Brain microvascular endothelial cell (primary cell): ENCODE data around the gene LENEP.

Experiments
- DNase-seq: peaks from one replicate; pipeline ENCODE4 v3.0.0-alpha.2; 2020
- H3K27ac ChIP-seq: fragments of 250-450 bp; sonication (Bioruptor Pico); 2 replicates; pipeline ENCODE4 v1.5.1; 2020; ENCODE audit warnings: mild to moderate bottlenecking, moderate library complexity
- H3K27me3 ChIP-seq: fragments of 250-450 bp; sonication (Bioruptor Pico); replicated peaks from 2 replicates; pipeline ENCODE4 v1.5.1; 2020; ENCODE audit warnings: mild to moderate bottlenecking
- H3K36me3 ChIP-seq: fragments of 250-450 bp; sonication (Bioruptor Pico); replicated peaks from 2 replicates; pipeline ENCODE4 v1.5.1; 2020; ENCODE audit warnings: mild to moderate bottlenecking
- H3K4me3 ChIP-seq: 2 replicates; pipeline ENCODE4 v1.5.1; 2011; ENCODE audit warnings: low read depth, mild to moderate bottlenecking, control low read depth, low read length, moderate library complexity
- CTCF ChIP-seq: IDR thresholded peaks from 2 replicates; pipeline ENCODE4 v1.5.1; 2011; ENCODE audit warnings: low read depth, mild to moderate bottlenecking, moderate library complexity, low read length, control low read depth, inconsistent platforms; ENCODE audit errors: missing control alignments
- in situ Hi-C: cut with HindIII; loops from 2 replicates; pipeline ENCODE4 v1.10.0; 2017; ENCODE audit warnings: low sequenced_read_pairs, low pct_ligation_motif_present

LENEP gene

GRCh38 chr1:155022136-155022926 is 28.9 kb downstream of the LENEP start:
- no peak overlapping the region for H3K4me3 ChIP-seq
- DNase-seq, result no peak
- in situ Hi-C loops, result no loop called here
- H3K27ac ChIP-seq, result no peak overlapping the region
- H3K36me3 ChIP-seq, result no peaks in the 10 kb centered on the region
- TF ChIP-seq CTCF, result no peak
- no peaks in the 10 kb centered on the region for H3K27me3 ChIP-seq

- Histone ChIP-seq H3K36me3 (no peaks in the 10 kb centered on the region), H3K27ac (no peak overlapping the region), H3K4me3 (no peak overlapping the region), H3K27me3 (no peaks in the 10 kb centered on the region)
- no peak for TF ChIP-seq CTCF
- DNase-seq, result no peak
- in situ Hi-C loops, result no loop called here
Observed at GRCh38 chr1:155022927-155023236, 29.5 kb downstream of the LENEP start.

- DNase-seq, result no peak
- Histone ChIP-seq H3K36me3 (no peaks in the 10 kb centered on the region), H3K27me3 (no peaks in the 10 kb centered on the region), H3K4me3 (no peak overlapping the region), H3K27ac (no peak overlapping the region)
- TF ChIP-seq CTCF, result no peak
- in situ Hi-C loops, result no loop called here
Observed at GRCh38 chr1:155023627-155024026, 30.2 kb downstream of the LENEP start.

- no peak overlapping the region for H3K4me3 ChIP-seq
- no peaks in the 10 kb centered on the region for H3K36me3 ChIP-seq
- TF ChIP-seq CTCF, result no peak
- H3K27ac ChIP-seq, result no peak overlapping the region
- in situ Hi-C loops, result no loop called here
- DNase-seq, result no peak
- no peaks in the 10 kb centered on the region for H3K27me3 ChIP-seq
Observed at GRCh38 chr1:155024315-155024714, 30.9 kb downstream of the LENEP start.

- H3K27ac ChIP-seq, result no peak overlapping the region
- DNase-seq, result no peak
- TF ChIP-seq CTCF, result no peak
- no peaks in the 10 kb centered on the region for H3K36me3 ChIP-seq
- H3K4me3 ChIP-seq, result no peak overlapping the region
- no peaks in the 10 kb centered on the region for H3K27me3 ChIP-seq
- in situ Hi-C loops, result no loop called here
Observed at GRCh38 chr1:155026154-155026553, 32.8 kb downstream of the LENEP start.

GRCh38 chr1:155026588-155026987 is 33.2 kb downstream of the LENEP start:
- H3K4me3 ChIP-seq, result no peak overlapping the region
- no peak overlapping the region for H3K27ac ChIP-seq
- H3K36me3 ChIP-seq, result no peaks in the 10 kb centered on the region
- DNase-seq, result no peak
- no peaks in the 10 kb centered on the region for H3K27me3 ChIP-seq
- no peak for TF ChIP-seq CTCF
- in situ Hi-C loops, result no loop called here
